AG10803 (cell line): ENCODE results near the gene C19orf67.

Experiments
- DNase-seq: peaks from one replicate; pipeline ENCODE4 v3.0.0; 2010; ENCODE audit warnings: low read depth
- H3K4me3 ChIP-seq: 2 replicates; pipeline ENCODE4 v1.5.1; 2011; ENCODE audit warnings: mild to moderate bottlenecking, low read length, control low read depth
- CTCF ChIP-seq: conservative IDR thresholded peaks from 2 replicates; pipeline ENCODE4 v1.5.1; 2011; ENCODE audit warnings: mild to moderate bottlenecking, low read length, control low read depth, inconsistent platforms

Gene C19orf67

GRCh38 chr19:14082675-14082960, 3.0 kb downstream of the C19orf67 start:
- TF ChIP-seq CTCF, result no peak
- no peak overlapping the region for H3K4me3 ChIP-seq
- DNase-seq, result no peak

- H3K4me3 ChIP-seq, result peak overlapping the region; percentile 81
- peak; percentile 33 for DNase-seq
- TF ChIP-seq CTCF, result no peak
These were observed 3.5 kb downstream of the C19orf67 start for GRCh38 chr19:14081797-14082674.

- peak; percentile 99 for DNase-seq
- peak overlapping the region; percentile 81 for H3K4me3 ChIP-seq
- TF ChIP-seq CTCF, result no peak
These were observed 4.4 kb downstream of the C19orf67 start for GRCh38 chr19:14080887-14081796.

- TF ChIP-seq CTCF, result no peak
- DNase-seq, result no peak
- H3K4me3 ChIP-seq, result no peak overlapping the region
These were observed 7.2 kb downstream of the C19orf67 start for GRCh38 chr19:14078411-14078810.

- no peak for TF ChIP-seq CTCF
- peak overlapping the region; percentile 73 for H3K4me3 ChIP-seq
- DNase-seq, result no peak
These were observed 11.4 kb downstream of the C19orf67 start for GRCh38 chr19:14073925-14074838.

GRCh38 chr19:14073261-14073924, 12.2 kb downstream of the C19orf67 start:
- H3K4me3 ChIP-seq, result peak overlapping the region; percentile 73
- peak; percentile 19; the same call in 1 of the 2 replicates for TF ChIP-seq CTCF
- DNase-seq, result peak; percentile 79
